ENCODE measurements around the gene KAT8. TPM values are rescaled to one million over a fixed set of nuclear protein-coding genes. Genes with fewer than 3 reads are reported as not detected.
"Not testable (repeated sequence)": the region's sequence is repeated elsewhere in the genome, so short reads cannot be mapped to it uniquely, and the experiment has no call there.

Gene KAT8
- total and polyA plus RNA-seq, 8 donors: 31.5 to 71.7 (median 38.2) TPM

- no peaks in the 10 kb centered on the region for H3K9me3 ChIP-seq
- H3K4me1 ChIP-seq: peaks cover 0 to 10% (median 0%) of the 10 kb centered on the region in 3 donors
- no peak overlapping the region for H3K27ac ChIP-seq
- TF ChIP-seq, protein P1, sequence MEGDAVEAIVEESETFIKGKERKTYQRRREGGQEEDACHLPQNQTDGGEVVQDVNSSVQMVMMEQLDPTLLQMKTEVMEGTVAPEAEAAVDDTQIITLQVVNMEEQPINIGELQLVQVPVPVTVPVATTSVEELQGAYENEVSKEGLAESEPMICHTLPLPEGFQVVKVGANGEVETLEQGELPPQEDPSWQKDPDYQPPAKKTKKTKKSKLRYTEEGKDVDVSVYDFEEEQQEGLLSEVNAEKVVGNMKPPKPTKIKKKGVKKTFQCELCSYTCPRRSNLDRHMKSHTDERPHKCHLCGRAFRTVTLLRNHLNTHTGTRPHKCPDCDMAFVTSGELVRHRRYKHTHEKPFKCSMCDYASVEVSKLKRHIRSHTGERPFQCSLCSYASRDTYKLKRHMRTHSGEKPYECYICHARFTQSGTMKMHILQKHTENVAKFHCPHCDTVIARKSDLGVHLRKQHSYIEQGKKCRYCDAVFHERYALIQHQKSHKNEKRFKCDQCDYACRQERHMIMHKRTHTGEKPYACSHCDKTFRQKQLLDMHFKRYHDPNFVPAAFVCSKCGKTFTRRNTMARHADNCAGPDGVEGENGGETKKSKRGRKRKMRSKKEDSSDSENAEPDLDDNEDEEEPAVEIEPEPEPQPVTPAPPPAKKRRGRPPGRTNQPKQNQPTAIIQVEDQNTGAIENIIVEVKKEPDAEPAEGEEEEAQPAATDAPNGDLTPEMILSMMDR (IDR thresholded peaks at IDR 0.05): no peak
- DNase-seq (peak in 1 of 6 donors; percentile 38), ATAC-seq (peak; percentile 51 to 85 (median 73)), FAIRE-seq (no peak)
- no peaks in the 10 kb centered on the region for H3K36me3 ChIP-seq
- peak overlapping the region in 1 of 4 donors; percentile 6 for H3K4me3 ChIP-seq
- H3K27me3 ChIP-seq: no peaks in the 10 kb centered on the region
- 15 to 17% methylated on average over 8 of the region's 8 CpGs for WGBS, 2 donors
- intact Hi-C loops (cut with DNase I): no loop called here
Observed at GRCh38 chr16:31157136-31157535, 39.7 kb downstream of the KAT8 start.

- Histone ChIP-seq H3K27ac (no peak overlapping the region), H3K4me3 (no peak overlapping the region), H3K4me1 (no peaks in the 10 kb centered on the region), H3K27me3 (no peaks in the 10 kb centered on the region), H3K36me3 (no peaks in the 10 kb centered on the region), H3K9me3 (no peaks in the 10 kb centered on the region)
- no peak for DNase-seq
- no peak for FAIRE-seq
- TF ChIP-seq, protein P1 (IDR thresholded peaks at IDR 0.05): no peak
- 86 to 92% methylated on average over 8 of the region's 8 CpGs for WGBS, 2 donors
- intact Hi-C loops (cut with DNase I): no loop called here
- ATAC-seq: no peak
Observed at GRCh38 chr16:31167315-31167714, 49.9 kb downstream of the KAT8 start.

- WGBS, 2 donors: 43 to 47% methylated on average over 2 of the region's 2 CpGs
Observed at GRCh38 chr16:31168848-31169247, 51.4 kb downstream of the KAT8 start.

GRCh38 chr16:31170048-31170447, 52.6 kb downstream of the KAT8 start:
- ATAC-seq; H3K9me3 ChIP-seq; H3K36me3 ChIP-seq; H3K4me1 ChIP-seq; intact Hi-C loops (cut with DNase I); H3K27ac ChIP-seq; FAIRE-seq; DNase-seq; H3K4me3 ChIP-seq; H3K27me3 ChIP-seq: not testable (repeated sequence)
- WGBS, 2 donors: no CpG with 5 or more reads among the region's 2 CpGs

More at GRCh38 chr16:31168848-31169247, 51.4 kb downstream of the KAT8 start:
- ATAC-seq (no peak), FAIRE-seq (no peak), DNase-seq (no peak)
- H3K27ac ChIP-seq: no peak overlapping the region
- TF ChIP-seq, protein P1 (IDR thresholded peaks at IDR 0.05): no peak
- no peaks in the 10 kb centered on the region for H3K4me1 ChIP-seq
- H3K9me3 ChIP-seq: no peaks in the 10 kb centered on the region
- intact Hi-C loops (cut with DNase I): no loop called here
- H3K36me3 ChIP-seq: no peaks in the 10 kb centered on the region
- no peaks in the 10 kb centered on the region for H3K27me3 ChIP-seq
- H3K4me3 ChIP-seq: no peak overlapping the region

GRCh38 chr16:31177136-31177535, 59.7 kb downstream of the KAT8 start:
- 59 to 74% methylated on average over 3 of the region's 3 CpGs for WGBS, 2 donors
- Histone ChIP-seq H3K4me3 (no peak overlapping the region), H3K9me3 (no peaks in the 10 kb centered on the region), H3K27me3 (no peaks in the 10 kb centered on the region), H3K36me3 (no peaks in the 10 kb centered on the region), H3K4me1 (peaks cover 4 to 10% (median 8%) of the 10 kb centered on the region in 3 donors), H3K27ac (no peak overlapping the region)
- FAIRE-seq: no peak
- TF ChIP-seq, protein P1 (IDR thresholded peaks at IDR 0.05): no peak
- intact Hi-C loops (cut with DNase I): no loop called here
- DNase-seq: no peak
- no peak for ATAC-seq
